Loucy (cell line): ENCODE results near the gene PPP3CA.

ENCODE experiments used
- EZH2phosphoT487 ChIP-seq: fragments of 200-600 bp; IDR thresholded peaks from 2 replicates; pipeline ENCODE4 v1.6.1; 2018; ENCODE audit warnings: antibody characterized with exemption, mild to moderate bottlenecking, moderate library complexity, borderline replicate concordance
- TF ChIP-seq, protein P1 (sequence below): fragments of 200-600 bp; sonication (generic); conservative IDR thresholded peaks from 2 replicates; pipeline ENCODE4 v1.5.1; 2014; ENCODE audit warnings: mild to moderate bottlenecking, antibody characterized with exemption, low read length

DNA sequence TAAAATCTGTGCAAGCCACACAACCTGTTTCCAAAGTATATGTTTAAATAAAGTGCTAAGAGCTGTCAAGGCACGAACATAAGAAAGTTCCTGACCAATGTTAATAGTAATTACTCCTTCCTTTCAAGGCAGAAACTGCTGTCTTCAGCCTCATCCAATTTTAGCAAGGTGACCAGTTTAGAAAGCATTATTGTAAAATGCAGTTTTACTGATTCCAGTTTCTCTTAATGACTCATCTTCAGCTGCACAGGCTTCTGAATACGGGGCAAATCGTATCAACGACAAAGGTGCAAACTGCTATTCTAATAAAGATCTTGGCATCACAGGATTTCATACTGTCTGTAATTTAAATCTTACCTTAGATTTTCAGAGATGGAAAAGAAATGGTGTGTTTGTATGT, 87.5 kb downstream of the PPP3CA start:
- TF ChIP-seq, protein P1, sequence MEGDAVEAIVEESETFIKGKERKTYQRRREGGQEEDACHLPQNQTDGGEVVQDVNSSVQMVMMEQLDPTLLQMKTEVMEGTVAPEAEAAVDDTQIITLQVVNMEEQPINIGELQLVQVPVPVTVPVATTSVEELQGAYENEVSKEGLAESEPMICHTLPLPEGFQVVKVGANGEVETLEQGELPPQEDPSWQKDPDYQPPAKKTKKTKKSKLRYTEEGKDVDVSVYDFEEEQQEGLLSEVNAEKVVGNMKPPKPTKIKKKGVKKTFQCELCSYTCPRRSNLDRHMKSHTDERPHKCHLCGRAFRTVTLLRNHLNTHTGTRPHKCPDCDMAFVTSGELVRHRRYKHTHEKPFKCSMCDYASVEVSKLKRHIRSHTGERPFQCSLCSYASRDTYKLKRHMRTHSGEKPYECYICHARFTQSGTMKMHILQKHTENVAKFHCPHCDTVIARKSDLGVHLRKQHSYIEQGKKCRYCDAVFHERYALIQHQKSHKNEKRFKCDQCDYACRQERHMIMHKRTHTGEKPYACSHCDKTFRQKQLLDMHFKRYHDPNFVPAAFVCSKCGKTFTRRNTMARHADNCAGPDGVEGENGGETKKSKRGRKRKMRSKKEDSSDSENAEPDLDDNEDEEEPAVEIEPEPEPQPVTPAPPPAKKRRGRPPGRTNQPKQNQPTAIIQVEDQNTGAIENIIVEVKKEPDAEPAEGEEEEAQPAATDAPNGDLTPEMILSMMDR: no peak
- TF ChIP-seq EZH2phosphoT487: no peak
